SK-N-SH (cell line): Measurements from ENCODE around the gene NCLN.

ENCODE experiments used
- CTCF ChIP-seq: fragments of 200-600 bp; sonication (generic); IDR thresholded peaks from 2 replicates; pipeline ENCODE4 v1.6.1; 2017; ENCODE audit warnings: antibody characterized with exemption, mild to moderate bottlenecking, moderate library complexity
- EZH2phosphoT487 ChIP-seq: fragments of 200-600 bp; sonication (generic); IDR thresholded peaks from 2 replicates; pipeline ENCODE4 v1.6.1; 2017; ENCODE audit warnings: low read depth, mixed run types, mild to moderate bottlenecking, antibody characterized with exemption, moderate library complexity, borderline replicate concordance
- MAX ChIP-seq: IDR thresholded peaks from 2 replicates; pipeline ENCODE4 v1.4.0; 2012; ENCODE audit warnings: low read depth
- NRF1 ChIP-seq: IDR thresholded peaks from 2 replicates; pipeline ENCODE4 v1.6.1; 2012; ENCODE audit warnings: low read depth, mild to moderate bottlenecking, low read length
- POLR2AphosphoS5 ChIP-seq: IDR thresholded peaks from 2 replicates; pipeline ENCODE4 v1.6.1; 2012; ENCODE audit warnings: low read depth, low read length
- RCOR1 ChIP-seq: fragments of 150-350 bp; IDR thresholded peaks from 2 replicates; pipeline ENCODE4 v1.6.1; 2017; ENCODE audit warnings: antibody characterized with exemption, low read length
- REST ChIP-seq: IDR thresholded peaks from 2 replicates; pipeline ENCODE4 v1.6.1; 2012; ENCODE audit warnings: mild to moderate bottlenecking, low read depth, low read length, moderate library complexity

- no peak for TF ChIP-seq EZH2phosphoT487
- no peak for TF ChIP-seq RCOR1
- no peak for TF ChIP-seq NRF1
- TF ChIP-seq CTCF: no peak
- TF ChIP-seq MAX: no peak
- TF ChIP-seq REST: no peak
- no peak for TF ChIP-seq POLR2AphosphoS5
Measured at GRCh38 chr19:3201911-3202310, 16.2 kb downstream of the NCLN start.
